ENCODE results near the gene FUT6.

Gene FUT6

DNA sequence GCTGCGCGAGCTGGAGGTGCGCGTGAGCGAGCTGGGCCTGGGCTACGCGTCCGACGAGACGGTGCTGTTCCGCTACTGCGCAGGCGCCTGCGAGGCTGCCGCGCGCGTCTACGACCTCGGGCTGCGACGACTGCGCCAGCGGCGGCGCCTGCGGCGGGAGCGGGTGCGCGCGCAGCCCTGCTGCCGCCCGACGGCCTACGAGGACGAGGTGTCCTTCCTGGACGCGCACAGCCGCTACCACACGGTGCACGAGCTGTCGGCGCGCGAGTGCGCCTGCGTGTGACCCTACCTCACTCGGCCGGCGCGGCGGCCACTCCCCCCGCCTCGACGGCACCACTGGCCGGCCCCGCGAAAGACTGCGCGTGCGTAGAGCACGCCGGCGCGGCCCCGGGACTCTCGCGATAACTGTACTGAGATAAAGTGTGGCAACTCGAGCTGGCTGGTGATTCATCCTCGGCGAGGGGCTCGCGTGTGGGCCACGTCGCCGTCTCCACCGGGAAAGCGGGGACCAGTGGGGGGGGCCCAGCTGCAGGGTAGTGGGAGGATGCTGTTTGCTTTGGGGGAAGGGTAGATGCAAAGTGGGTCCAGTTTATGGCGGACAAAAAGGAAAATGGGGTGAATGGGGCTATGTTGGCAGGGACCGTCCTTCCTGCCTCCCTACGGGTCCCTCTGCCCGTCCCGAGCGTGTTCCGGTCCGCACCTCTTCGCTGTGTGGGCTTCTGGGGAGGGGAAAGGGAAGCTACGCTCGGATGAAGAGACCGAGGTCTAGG is 11.4 kb downstream of the FUT6 start:
- DNase-seq = peak; percentile 98

GRCh38 chr19:5827342-5827890 is 12.1 kb downstream of the FUT6 start:
- no peak for DNase-seq

- peak; percentile 99 for DNase-seq
Measured at GRCh38 chr19:5826531-5827341, 12.8 kb downstream of the FUT6 start.

DNA sequence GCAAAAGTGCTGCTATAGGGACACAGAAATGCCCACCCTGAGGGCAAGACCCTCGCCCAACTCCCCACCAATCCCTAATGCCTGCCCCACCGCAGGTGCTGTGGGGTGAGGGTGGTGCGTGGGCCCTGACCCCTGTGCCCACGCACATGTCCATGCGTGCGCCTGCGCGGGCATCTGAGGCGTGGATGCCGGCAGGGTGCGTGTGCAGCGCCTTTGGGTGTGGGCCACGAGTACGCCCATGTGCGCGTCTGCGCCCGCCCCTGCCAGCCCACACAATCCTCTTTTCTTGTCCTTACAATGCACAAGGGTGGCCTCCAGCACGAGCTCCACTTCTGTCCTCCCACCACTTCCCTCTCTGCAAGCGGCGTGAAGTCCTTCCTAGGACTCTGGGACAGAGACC is 14.3 kb downstream of the FUT6 start:
- no peak for DNase-seq

DNA sequence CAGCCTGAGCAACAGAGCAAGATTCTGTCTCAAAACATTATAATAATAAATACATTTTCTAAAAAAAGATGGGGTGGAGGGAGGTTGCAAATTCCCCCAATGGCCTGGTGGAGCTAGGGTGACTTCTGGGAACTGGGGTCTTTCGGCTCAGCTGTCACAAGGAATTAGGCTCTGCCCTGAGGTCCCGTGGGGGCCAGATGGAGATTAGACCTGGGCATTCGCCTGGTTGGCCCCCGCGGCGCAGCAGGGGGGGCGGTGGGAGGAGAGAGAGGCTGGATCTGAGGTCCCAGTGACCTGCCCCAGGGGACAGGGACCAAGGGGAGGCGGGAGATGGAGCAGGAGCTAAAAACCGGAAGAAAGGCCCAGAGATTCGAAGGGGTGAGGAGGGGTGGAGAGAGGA is 14.8 kb downstream of the FUT6 start:
- no peak for DNase-seq

DNA sequence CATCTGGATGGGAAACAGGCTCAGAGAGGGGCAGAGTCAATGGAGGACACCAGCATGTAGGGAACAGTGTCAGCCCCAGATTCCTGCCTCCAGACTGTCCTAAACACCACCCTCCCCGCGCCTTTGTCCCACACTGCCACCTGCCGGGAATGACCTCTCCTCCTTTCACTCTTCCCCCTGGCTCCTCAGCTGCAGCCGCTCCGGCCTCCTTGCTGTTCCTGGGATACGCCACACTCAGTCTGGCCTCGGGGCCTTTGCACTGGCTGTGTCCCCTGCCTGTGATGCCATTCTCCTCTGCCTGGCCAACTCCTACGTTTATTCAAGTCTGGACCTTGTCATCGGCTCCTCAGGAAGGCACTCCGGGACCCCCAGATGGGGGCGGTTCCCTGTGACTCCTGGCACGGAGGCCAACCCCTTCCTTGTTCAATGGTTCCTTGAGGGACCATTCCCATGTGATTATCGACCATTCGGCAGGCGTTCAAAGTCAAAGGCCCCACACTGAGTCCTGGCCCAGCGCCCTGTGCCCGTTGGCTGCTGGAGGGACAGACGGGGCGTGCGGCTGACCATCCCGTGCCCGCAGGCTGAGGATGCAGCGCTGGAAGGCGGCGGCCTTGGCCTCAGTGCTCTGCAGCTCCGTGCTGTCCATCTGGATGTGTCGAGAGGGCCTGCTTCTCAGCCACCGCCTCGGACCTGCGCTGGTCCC is 15.8 kb downstream of the FUT6 start:
- DNase-seq = no peak

DNA sequence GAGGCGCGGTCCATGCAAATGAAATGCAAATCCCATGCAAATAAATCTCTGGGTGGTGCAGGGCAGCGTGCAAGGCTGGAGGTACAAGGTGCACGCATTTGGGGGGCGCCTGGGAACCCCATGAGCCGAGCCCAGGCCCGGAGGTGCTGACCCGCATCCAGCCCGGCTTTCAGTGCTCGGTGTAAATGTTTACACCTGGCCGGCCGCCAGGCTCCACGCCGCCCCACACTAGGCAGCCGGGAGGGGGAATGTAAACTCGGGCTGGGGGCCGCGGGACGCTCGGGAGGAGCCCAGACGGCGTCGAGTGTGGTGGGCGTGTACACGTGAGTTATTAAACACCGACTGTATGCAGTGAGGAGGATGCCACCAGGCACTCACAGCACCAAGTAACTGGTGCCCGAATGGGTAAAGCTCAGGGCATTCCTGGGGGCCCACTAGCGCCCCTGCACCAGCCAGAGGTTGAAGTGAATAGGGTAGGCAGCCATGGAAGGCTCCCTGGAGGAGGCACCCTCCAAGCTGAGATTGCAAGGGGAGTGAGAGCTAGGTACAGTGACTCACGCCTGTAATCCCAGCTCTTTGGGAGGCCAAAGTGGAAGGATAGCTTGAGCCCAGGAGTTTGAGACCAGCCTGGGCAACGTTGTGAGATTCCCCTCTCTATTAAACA is 17.2 kb downstream of the FUT6 start:
- DNase-seq = no peak

GRCh38 chr19:5821521-5822180 is 17.9 kb downstream of the FUT6 start:
- no peak for DNase-seq

DNA sequence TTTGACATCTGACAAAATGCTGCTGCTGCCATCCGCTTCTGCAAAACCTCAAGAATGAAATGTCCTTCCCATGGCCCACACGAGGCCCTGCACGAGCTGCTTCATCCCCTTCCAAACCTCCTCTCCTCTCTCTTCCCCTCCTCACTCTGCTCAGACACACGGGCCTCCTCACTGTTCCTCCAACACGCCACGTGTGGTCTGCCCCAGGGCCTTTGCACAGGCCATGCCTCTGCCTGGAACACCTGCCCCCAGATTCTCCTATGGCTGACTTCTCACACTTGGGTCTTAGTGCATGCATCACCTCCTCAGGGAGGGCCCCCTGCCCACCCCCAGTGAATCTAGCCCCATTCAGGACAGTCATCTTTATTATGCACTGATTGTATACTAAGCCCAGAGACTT is 18.7 kb downstream of the FUT6 start:
- DNase-seq = no peak

DNA sequence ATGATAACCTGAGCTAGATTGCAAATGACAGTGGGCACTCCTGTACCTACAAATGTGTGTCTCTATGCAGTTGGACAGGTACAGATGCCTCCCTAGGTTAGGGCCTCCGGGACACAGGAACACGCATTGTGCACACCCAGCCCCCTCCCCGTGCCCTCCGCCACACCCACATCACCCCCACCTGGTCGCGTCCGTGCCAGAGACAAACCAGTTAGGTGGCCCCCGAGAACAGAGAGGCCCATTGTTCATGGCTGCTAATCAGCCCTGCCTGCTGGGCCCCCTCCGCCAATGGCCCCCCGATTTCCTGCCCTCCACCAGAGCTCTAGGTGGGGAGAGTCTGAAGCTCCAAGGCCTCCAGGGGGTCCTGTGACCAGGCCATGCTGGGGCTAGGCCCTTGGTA is 20.9 kb downstream of the FUT6 start:
- no peak for DNase-seq

DNA sequence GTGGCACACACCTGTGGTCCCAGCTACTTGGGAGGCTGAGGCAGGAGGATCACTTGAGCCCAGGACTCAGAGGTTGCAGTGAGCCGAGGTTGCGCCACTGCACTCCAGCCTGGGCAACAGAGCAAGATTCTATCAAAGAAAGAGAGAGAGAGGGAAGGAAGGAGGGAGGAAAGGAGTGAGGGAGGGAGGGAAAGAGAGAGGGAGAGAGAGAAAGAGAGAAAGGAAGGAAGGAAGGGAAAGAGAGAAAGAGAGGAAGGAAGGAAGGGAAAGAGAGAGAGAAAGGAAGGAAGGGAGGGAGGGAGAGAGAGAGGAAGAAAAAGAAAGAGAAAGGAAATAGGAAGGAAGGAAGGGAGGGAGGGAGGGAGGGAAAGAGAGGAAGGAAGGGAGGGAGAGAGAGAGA is 22.3 kb downstream of the FUT6 start:
- no peak for DNase-seq

DNA sequence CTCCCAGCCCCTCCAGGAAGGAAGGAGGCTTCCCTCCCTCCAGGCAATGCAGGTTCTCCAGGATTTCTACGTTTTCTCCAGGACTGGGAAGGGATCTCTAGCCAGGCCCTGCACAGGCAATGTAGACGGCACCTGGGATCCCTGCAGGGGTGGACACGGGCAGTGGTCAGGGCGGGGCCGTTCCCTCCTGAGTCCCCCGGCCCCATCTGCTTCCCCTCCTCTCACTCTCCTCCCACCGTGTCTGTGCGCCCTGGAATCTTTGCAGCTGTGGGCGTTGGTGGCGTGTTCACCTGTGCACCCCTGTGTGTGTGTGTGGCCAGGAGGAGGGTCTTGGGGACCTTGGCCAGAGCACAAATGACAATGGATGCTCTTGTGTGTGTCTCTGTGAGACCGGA is 24.7 kb downstream of the FUT6 start:
- DNase-seq = no peak

- no peak for DNase-seq
Measured at GRCh38 chr19:5814123-5814851, 25.2 kb downstream of the FUT6 start.

DNA sequence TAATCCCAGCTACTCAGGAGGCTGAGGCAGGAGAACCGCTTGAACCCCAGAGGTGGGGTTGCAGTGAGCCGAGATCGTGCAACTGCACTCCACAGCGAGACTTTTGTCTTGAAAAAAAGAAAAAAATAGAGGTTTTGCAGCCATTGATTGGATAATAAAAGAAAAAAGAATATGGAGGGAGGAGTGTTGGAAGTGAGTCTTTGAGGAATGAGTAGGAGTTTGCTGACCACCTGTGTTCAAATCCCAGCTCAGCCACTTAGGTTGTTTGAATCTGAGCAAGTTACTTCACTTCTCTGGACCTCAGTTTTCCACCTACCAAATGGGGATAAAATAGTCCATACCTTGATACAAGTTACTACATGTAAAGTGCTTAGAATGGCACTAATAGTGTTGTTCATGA is 28.4 kb downstream of the FUT6 start:
- DNase-seq = no peak

GRCh38 chr19:5809469-5809868 is 30.0 kb downstream of the FUT6 start:
- DNase-seq = no peak

- DNase-seq = no peak
Measured at GRCh38 chr19:5809053-5809452, 30.4 kb downstream of the FUT6 start.

DNA sequence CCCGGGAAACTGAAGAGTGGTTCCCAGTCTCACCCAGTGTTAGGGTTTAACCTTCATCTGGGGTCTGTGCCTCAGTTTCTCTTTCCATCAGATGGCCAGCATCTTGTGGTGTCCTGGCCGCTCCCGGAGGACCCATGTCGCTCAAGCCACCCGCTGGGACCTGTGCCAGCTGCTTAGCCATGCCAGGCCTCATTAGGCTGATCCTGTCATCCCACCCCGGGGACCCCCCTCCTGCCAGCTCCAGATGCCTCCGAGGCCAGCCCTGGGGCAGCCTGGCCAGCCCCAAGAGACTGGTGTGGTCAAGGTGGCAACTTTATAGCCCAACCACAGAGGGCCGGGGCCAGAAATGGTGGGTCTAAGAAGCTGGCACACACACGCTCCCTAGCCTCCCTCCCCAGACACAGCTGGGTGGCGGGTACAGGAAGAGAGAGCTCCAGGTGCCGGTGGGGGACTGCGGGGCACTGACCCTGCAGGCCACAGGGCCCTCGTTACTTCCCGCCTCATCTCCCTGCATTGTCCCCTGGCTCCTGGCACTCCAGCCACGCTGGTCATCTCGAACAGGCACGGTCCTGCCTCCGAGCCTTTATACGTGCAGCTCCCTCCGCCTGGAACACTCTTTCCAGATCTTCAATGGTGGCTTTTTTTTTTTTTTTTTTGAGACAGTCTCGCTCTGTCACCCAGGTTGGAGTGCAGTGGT is 31.2 kb downstream of the FUT6 start:
- no peak for DNase-seq

GRCh38 chr19:5806905-5807304 is 32.6 kb downstream of the FUT6 start:
- DNase-seq = no peak

- DNase-seq = no peak
Measured at GRCh38 chr19:5806133-5806489, 33.4 kb downstream of the FUT6 start.

DNA sequence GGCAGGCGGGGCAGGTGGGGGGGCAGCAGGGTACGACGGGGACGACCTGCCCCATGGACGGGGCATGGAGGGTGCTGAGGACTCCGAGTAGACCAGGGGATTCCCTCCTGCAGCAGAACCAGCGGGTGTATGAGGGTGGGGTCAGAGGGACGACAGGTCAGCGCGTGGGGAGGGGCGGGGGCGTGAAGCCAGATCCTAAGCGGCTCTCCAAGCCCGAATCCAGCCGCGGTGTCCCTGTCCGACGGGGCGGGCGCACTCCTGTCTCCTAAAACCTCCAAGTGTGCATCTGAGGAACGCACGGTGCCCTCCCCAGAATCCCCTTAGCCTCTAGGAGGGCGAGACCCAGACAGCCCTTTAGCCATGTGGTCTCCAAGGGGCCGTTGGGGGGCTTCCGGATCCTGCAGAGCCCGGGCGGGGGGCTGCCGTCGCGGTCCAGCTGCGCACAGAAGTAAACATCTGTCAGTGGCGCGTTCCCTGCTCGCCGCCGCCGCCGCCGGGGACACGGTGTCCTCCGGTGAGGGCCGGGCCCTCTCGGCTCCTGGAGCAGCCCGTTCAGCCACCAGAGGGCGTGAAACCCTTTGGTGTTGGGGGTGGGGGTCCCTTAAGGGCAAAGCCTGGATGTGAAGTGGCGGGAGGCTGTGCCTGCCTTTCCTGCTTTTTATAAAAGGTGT is 33.9 kb downstream of the FUT6 start:
- DNase-seq = peak; percentile 78

Measured in NCI-H510A (cell line).